HG03066 (cell line): ENCODE results near the gene CD72.
A peak's percentile ranks its signal among the peaks of the same experiment; 100 is the strongest.
"Not testable (repeated sequence)": the region's sequence is repeated elsewhere in the genome, so short reads cannot be mapped to it uniquely, and the experiment has no call there.

Experiments
- ATAC-seq: cut with Tn5 transposase; IDR thresholded peaks from one replicate; pipeline ENCODE4 v1.9.1; 2021; ENCODE audit warnings: low read depth; ENCODE audit not compliant: unreplicated experiment

Gene CD72

GRCh38 chr9:35650341-35651158 lies 32.3 kb upstream of the CD72 start, which contains the start of gene SIT1:
Gene SIT1, minus strand, starts transcription at chr9:35650931. Its CDS starts 78 bp downstream, at chr9:35650853.
- no peak for ATAC-seq

DNA sequence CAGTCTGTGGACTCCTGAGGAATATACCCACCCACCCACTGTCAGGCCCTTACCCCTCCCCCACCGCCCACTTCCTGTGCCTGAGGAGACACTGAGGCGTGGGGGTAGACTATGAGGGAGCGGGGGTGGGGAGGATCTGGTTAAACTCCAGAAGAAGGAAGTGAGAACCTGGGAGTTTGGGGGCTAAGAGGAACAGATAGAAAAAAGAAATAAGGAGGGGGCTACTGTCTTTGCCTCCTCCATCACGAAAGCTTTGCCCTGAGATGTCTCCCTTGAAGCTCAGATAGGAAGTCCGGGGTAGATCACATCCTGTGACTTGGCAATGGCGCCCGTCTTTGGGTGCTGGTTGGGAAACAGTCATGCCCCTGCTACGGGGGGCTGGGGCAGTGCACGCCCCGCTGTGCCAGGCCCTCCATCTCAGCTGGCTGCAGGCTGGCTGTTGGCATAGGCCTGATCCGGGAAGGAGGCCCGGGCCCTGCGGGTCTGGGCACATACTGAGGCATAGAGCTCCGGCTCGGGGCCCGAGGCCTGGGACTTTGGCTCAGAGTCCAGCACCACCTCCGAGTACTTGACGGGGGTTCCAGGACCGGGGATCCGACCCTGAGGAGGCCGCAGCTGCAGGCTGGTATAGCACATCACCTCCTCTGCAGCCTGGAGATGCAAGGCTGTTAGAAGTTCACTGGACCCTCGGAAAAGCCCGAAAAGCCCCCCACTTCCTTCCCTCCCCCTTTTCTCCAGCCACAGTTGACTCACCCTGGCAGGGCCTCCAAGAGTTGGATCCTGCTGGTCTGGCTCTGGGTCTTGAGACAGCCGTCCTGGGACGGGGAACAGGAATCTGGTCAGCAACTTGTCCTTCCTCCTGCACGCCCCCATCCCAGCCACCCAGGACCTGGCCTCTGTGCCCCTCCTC lies 31.5 kb upstream of the CD72 start:
- no peak for ATAC-seq

DNA sequence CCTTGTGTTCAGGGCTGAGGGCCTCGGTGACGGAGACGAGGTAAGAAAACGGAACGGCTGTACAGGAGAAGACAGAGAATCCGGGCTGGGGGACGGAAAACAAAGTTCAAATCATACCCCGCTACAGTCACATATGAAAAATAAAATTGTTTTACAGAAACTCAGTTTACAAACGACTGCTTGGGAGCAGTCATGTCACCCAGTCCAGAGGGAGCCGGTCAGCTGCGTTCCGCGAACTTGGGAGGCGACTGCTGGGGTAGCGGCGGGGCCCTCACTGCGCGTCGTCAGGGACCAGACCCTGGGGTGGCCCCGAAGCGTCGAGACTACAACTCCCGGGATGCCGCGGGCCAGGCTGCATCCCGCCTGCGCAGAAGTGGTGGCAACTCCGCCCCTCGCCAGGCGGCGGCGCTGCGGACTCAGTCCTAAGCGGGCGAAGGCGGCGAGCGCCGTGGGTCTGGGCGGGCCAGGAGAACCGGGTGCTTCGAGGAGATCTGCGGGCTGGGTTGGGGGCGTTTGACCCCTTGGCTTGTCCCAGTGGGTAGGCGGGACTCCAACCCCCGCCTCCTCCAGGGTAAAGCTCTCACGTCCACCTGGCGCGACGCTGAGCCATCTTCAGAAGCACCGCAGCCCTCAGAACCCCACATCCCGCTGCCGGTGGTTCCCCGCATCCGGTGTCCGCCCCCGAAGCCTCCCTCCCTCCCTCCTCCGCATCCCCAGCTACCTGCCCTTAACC lies 28.5 kb upstream of the CD72 start:
- ATAC-seq: peak; percentile 81

DNA sequence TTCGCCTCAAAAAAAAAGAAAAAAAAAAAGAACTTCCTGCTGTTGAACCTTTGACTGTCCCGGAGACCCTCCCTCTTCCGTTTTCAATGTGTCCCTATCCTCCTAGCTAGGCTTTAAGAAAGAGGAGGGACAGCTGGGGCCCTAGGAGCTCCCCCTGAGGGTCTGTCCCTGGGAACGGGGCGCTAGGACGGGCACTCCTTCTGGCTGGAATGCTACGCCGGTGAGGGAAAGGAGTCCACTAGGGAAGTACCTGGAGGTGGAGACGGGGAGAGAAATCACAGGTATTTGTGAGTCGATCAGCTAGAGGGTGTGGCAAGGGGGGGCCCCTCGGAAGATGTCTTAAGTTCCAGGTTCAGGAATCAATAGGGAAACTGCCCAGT lies 27.9 kb upstream of the CD72 start:
- ATAC-seq: no peak

DNA sequence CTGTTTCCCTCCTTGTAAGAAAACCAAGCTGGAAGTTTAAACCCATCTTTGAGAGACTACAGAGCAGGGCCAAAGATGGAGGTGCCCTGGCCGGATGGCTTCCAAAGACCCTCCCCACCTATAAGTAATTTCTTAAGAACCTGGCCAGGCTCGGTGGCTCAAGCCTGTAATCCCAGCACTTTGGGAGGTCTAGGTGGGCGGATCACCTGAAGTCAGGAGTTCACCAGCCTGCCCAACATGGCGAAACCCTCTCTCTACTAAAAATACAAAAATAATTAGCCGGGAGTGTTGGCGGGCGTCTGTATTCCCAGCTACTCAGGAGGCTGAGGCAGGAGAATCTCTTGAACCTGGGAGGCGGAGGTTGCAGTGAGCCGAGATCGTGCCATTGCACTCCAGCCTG lies 27.5 kb upstream of the CD72 start:
- not testable (repeated sequence) for ATAC-seq

DNA sequence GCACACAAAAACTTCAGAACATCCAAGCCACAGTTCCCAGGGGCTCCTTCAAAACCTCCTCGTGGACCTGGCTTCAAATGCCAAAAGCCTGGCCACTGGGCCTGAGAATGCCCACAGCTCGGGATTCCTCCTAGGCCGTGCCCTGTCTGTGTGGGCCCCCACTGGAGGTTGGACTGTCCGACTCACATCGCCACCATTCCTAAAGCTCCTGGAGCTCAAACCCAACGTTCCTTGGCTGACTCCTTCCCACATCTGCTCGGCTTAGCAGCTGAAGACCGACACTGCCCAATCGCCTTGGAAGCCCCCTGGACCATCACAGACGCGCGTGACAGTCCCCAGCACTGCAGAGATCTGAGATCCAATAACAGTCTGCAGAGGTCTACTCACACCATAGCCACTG lies 24.8 kb upstream of the CD72 start:
- ATAC-seq: no peak

GRCh38 chr9:35641478-35641877 lies 23.3 kb upstream of the CD72 start:
- not testable (repeated sequence) for ATAC-seq

DNA sequence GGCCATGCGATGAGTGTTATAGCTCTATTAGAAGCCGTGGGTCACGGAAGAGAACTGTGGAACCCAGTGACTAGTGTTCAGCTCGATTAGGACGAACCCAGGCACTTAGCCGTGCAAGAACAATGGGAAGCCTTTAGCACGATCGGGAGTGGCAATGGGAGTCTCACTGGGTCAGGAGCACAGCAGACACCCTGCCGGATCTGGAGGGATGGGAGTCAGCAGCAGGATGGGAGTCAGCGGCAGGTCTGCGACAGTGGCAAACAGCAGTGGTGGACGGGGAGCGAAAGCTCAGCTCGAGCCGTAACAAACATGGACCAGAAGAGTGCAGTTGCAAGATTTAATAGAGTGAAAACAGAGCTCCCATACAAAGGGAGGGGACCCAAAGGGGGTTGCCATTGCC lies 22.2 kb upstream of the CD72 start:
- ATAC-seq: not testable (repeated sequence)

DNA sequence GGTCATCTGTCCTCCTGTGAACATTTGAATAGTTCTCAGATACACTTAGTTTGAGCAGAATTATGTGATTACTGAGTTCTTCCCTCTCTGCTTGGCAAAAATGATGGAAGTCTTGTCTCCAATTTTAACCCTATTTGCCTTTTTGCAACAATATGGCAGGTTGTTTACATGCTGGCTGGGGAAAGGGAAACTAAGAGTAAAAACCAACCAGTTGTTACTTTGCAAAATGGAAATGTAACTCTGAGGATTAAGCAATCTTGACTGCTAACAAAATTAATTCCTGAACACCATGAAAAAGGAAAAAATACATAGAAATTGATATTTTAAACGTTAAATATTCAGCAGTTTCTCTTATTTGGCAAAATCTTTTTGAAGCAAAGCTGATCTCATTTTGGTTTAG lies 21.4 kb upstream of the CD72 start:
- ATAC-seq: no peak

DNA sequence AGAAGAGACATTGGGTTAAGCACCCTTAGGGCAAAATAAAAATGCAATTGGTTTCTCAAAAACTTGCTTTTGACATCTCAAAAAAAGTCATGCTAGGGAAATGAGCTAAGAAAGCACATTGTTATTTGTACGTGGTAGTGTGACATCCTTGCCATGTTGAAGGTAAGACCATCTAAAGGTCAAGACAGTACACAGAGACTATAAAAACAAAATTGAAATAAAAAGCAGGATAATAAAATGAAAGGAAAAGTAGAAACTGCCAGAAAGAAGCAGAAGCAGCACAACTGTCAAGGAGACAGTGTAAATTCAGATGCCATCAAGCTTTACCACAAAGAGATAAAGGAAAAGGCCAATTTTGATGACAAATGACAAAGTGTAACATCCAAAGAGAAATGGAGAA lies 21.0 kb upstream of the CD72 start:
- not testable (repeated sequence) for ATAC-seq

DNA sequence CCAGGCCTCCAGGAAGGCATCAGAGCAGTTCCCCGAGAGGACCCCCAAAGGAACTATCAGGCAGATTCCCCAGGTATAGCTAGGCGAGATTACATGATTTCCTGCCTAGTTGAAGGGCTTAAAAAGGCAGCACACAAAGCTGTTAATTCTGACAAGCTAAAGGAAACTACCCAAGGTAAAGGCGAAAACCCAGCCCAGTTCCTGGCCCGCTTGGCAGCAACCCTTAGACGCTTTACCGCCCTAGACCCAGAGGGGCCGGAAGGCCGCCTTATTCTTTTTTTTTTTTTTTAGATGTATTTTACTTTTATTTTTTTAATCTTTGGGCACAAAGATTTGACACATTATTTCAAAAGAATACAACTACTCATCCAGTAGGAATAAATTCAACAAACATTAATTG lies 20.5 kb upstream of the CD72 start:
- ATAC-seq: not testable (repeated sequence)

- not testable (repeated sequence) for ATAC-seq
Observed at GRCh38 chr9:35637427-35637955, 19.3 kb upstream of the CD72 start.

DNA sequence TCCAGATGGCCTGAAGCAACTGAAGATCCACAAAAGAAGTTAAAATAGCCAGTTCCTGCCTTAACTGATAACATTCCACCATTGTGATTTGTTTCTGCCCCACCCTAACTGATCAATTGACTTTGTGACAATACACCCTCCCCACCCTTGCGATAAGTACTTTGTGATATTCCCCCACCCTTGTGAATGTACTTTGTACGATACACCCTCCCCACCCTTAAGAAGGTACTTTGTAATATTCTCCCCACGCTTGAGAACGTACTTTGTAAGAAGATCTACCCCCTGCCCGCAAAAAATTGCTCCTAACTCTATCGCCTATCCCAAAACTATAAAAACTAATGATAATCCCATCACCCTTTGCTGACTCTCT lies 18.6 kb upstream of the CD72 start:
- ATAC-seq: not testable (repeated sequence)

GRCh38 chr9:35636135-35636876 lies 18.1 kb upstream of the CD72 start:
- no peak for ATAC-seq

DNA sequence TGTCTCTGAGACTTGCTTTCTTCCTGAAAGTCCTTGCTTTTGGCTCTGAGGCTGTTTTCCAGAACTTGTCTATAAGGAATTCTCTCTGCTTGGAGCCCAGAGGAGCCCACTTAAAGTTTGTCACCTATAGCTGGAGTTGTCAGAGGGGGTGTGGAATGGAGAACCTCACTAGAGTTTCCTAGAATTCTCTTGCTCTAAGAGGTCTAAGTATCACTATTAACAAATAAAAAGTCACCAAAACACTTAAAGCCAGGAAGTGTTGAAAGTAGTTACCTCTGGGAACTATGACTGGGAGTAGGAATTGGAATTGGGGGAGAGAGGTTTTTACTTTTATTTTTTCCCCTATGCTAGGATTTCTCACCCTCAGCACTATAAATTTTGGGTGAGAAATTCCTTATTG lies 17.5 kb upstream of the CD72 start:
- ATAC-seq: no peak

DNA sequence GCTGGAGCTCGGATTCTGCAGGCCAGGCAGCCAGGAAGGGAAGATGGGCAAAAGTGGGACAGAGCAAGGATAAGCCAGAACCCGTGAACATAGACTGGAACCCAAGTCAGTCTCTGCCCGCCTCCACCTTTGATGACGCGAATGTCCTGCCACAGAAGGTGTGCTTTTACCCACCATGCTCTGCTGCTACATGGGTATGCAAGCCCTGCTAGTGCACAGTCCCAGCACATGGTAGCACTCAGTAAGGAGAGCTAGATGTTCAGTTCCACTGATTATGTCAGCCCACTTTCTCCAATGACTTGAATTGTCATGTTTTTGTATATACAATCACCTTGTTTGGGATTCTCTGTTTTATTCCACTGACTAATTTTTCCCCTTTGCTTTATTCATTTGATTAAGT lies 11.4 kb upstream of the CD72 start:
- ATAC-seq: no peak

- no peak for ATAC-seq
Observed at GRCh38 chr9:35628389-35628991, 10.3 kb upstream of the CD72 start.

DNA sequence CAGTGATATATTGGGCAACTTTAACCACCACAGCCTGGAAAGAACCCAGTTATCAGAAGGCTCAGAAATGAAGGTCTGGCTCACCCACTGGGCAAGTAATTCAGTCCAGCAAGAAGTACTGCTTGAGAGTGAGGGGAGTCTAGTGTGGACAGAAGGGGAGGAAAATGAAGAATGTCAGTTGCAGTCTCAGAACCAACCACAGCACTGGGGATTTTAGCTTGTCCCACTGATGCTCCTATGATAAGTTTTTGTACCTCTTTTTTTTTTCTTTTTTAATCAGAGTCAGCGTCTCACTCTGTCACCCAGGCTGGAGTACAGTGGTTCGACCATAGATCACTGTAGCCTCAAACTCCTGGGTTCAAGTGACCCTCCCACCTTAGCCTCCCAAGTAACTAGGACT lies 9.4 kb upstream of the CD72 start:
- ATAC-seq: no peak

- ATAC-seq: peak; percentile 63
Observed at GRCh38 chr9:35619800-35620158, 1.6 kb upstream of the CD72 start.
